ENCODE data around the gene AMER2. TPM values are rescaled to one million over a fixed set of nuclear protein-coding genes. Genes with fewer than 3 reads are reported as not detected.

The AMER2 gene
- total and polyA plus RNA-seq, 9 of the 15 experiments (the other 6 are each of a cell fraction or from before 2014, with no cell fraction given): not detected

DNA sequence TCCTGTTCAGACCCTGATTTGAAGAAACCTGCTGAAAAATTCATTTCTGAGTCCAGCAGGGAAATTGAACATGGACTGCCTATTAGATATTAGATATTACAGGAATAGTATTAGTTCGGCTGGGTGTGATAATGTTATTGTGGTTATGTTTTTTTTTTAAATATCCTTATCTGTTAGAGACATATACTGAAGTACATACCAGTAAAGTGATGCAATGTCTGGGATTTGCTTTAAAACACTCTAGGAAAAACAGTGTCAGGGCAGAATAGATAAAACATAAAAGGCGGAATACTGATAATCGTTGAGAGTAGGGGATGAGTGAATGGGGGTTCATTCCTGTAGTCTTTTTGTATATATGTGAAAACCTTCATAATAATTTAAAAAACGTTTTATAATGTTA, 28.7 kb upstream of the AMER2 start (continued):
- TF ChIP-seq ATF1 (CRISPR knock-in tag; IDR thresholded peaks at IDR 0.05): no peak
- no peak for TF ChIP-seq ATF1 (tag; IDR thresholded peaks at IDR 0.05)
- TF ChIP-seq ZNF124 (CRISPR knock-in tag; IDR thresholded peaks at IDR 0.05): no peak
- TF ChIP-seq GTF2E2 (tag; IDR thresholded peaks at IDR 0.05): no peak
- no peak for TF ChIP-seq NFRKB (IDR thresholded peaks at IDR 0.05; ENCODE audit: low read depth)
- no peak for TF ChIP-seq HNRNPUL1 (IDR thresholded peaks at IDR 0.05; ENCODE audit: low read length)
- no peak for TF ChIP-seq U2AF1 (optimal IDR thresholded peaks at IDR 0.05; ENCODE audit: low read depth, low read length)
- TF ChIP-seq MIER1 (IDR thresholded peaks at IDR 0.05; ENCODE audit: low read depth): no peak
- TF ChIP-seq, protein P1, sequence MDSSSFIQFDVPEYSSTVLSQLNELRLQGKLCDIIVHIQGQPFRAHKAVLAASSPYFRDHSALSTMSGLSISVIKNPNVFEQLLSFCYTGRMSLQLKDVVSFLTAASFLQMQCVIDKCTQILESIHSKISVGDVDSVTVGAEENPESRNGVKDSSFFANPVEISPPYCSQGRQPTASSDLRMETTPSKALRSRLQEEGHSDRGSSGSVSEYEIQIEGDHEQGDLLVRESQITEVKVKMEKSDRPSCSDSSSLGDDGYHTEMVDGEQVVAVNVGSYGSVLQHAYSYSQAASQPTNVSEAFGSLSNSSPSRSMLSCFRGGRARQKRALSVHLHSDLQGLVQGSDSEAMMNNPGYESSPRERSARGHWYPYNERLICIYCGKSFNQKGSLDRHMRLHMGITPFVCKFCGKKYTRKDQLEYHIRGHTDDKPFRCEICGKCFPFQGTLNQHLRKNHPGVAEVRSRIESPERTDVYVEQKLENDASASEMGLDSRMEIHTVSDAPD (CRISPR knock-in tag; IDR thresholded peaks at IDR 0.05): no peak
- TF ChIP-seq, protein P2, sequence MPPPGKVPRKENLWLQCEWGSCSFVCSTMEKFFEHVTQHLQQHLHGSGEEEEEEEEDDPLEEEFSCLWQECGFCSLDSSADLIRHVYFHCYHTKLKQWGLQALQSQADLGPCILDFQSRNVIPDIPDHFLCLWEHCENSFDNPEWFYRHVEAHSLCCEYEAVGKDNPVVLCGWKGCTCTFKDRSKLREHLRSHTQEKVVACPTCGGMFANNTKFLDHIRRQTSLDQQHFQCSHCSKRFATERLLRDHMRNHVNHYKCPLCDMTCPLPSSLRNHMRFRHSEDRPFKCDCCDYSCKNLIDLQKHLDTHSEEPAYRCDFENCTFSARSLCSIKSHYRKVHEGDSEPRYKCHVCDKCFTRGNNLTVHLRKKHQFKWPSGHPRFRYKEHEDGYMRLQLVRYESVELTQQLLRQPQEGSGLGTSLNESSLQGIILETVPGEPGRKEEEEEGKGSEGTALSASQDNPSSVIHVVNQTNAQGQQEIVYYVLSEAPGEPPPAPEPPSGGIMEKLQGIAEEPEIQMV (tag; conservative IDR thresholded peaks at IDR 0.05; ENCODE audit: low read depth): no peak
- TF ChIP-seq, protein P3, sequence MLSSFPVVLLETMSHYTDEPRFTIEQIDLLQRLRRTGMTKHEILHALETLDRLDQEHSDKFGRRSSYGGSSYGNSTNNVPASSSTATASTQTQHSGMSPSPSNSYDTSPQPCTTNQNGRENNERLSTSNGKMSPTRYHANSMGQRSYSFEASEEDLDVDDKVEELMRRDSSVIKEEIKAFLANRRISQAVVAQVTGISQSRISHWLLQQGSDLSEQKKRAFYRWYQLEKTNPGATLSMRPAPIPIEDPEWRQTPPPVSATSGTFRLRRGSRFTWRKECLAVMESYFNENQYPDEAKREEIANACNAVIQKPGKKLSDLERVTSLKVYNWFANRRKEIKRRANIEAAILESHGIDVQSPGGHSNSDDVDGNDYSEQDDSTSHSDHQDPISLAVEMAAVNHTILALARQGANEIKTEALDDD (IDR thresholded peaks at IDR 0.05): no peak
- TF ChIP-seq NFIC (IDR thresholded peaks at IDR 0.05): no peak
- TF ChIP-seq, protein P4, sequence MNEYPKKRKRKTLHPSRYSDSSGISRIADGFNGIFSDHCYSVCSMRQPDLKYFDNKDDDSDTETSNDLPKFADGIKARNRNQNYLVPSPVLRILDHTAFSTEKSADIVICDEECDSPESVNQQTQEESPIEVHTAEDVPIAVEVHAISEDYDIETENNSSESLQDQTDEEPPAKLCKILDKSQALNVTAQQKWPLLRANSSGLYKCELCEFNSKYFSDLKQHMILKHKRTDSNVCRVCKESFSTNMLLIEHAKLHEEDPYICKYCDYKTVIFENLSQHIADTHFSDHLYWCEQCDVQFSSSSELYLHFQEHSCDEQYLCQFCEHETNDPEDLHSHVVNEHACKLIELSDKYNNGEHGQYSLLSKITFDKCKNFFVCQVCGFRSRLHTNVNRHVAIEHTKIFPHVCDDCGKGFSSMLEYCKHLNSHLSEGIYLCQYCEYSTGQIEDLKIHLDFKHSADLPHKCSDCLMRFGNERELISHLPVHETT (CRISPR knock-in tag; conservative IDR thresholded peaks at IDR 0.05 in 1 of 2, IDR thresholded peaks at IDR 0.05 in 1 of 2): no peak
- TF ChIP-seq CBFB (CRISPR knock-in tag; IDR thresholded peaks at IDR 0.05): no peak
- TF ChIP-seq ARID1B (IDR thresholded peaks at IDR 0.05): peak; percentile 13; the same call in 1 of the 2 replicates
- TF ChIP-seq TAF7 (tag; IDR thresholded peaks at IDR 0.05): no peak
- TF ChIP-seq, protein P5, sequence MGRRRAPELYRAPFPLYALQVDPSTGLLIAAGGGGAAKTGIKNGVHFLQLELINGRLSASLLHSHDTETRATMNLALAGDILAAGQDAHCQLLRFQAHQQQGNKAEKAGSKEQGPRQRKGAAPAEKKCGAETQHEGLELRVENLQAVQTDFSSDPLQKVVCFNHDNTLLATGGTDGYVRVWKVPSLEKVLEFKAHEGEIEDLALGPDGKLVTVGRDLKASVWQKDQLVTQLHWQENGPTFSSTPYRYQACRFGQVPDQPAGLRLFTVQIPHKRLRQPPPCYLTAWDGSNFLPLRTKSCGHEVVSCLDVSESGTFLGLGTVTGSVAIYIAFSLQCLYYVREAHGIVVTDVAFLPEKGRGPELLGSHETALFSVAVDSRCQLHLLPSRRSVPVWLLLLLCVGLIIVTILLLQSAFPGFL (CRISPR knock-in tag; IDR thresholded peaks at IDR 0.05): no peak
- TF ChIP-seq NRF1 (conservative IDR thresholded peaks at IDR 0.05 in 1 of 2, IDR thresholded peaks at IDR 0.05 in 1 of 2): no peak
- TF ChIP-seq, protein P6, sequence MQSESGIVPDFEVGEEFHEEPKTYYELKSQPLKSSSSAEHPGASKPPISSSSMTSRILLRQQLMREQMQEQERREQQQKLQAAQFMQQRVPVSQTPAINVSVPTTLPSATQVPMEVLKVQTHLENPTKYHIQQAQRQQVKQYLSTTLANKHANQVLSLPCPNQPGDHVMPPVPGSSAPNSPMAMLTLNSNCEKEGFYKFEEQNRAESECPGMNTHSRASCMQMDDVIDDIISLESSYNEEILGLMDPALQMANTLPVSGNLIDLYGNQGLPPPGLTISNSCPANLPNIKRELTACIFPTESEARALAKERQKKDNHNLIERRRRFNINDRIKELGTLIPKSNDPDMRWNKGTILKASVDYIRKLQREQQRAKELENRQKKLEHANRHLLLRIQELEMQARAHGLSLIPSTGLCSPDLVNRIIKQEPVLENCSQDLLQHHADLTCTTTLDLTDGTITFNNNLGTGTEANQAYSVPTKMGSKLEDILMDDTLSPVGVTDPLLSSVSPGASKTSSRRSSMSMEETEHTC (IDR thresholded peaks at IDR 0.05): no peak
- no peak for TF ChIP-seq PRPF4 (IDR thresholded peaks at IDR 0.05; ENCODE audit: insufficient read depth, low read depth, low read length, poor library complexity, severe bottlenecking)
- peak; percentile 54 for TF ChIP-seq TAL1 (IDR thresholded peaks at IDR 0.05)
- TF ChIP-seq CEBPB (tag; IDR thresholded peaks at IDR 0.05): peak; percentile 50; the same call in 1 of the 2 replicates
- 0 out of 2 replicates have a peak, but pooled peaks have one; percentile 25 for TF ChIP-seq TCF3 (CRISPR knock-in tag; IDR thresholded peaks at IDR 0.05)

All from K562 (cell line).